ENCODE measurements around the gene LRRC4C.

DNA sequence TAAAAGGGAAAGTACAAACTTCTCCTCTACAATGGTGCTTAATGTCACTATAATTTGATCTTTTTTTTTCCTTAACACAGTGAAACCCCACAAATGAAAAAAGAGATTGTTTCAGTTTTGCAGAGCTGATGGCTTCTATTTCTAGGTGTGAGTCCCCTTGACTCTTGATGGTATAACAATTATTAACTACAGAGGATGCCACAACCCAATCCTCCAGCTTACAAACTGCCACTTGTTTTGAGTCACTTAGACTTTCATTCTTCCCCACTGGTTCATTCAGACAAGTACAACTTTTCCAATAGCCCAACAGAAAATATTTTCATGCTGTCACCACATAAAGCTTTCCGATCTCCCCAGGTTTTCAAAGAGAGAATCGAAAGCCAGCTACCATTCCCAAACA lies 812.2 kb downstream of the LRRC4C start:
- TF ChIP-seq CBFB (CRISPR knock-in tag; IDR thresholded peaks at IDR 0.05; ENCODE audit: low read depth) (no peak), NR3C1 (CRISPR knock-in tag; conservative IDR thresholded peaks at IDR 0.05; ENCODE audit: low read depth) (no peak), KAT7 (CRISPR knock-in tag; IDR thresholded peaks at IDR 0.05; ENCODE audit: borderline replicate concordance) (no peak), MYBL2 (CRISPR knock-in tag; IDR thresholded peaks at IDR 0.05) (no peak), ZNF423 (CRISPR knock-in tag; IDR thresholded peaks at IDR 0.05) (no peak), FOXJ3 (CRISPR knock-in tag; IDR thresholded peaks at IDR 0.05; ENCODE audit: borderline replicate concordance) (no peak), ZBTB21 (CRISPR knock-in tag; IDR thresholded peaks at IDR 0.05; ENCODE audit: borderline replicate concordance) (no peak), RORB (CRISPR knock-in tag; IDR thresholded peaks at IDR 0.05) (no peak)
- TF ChIP-seq, protein P1, sequence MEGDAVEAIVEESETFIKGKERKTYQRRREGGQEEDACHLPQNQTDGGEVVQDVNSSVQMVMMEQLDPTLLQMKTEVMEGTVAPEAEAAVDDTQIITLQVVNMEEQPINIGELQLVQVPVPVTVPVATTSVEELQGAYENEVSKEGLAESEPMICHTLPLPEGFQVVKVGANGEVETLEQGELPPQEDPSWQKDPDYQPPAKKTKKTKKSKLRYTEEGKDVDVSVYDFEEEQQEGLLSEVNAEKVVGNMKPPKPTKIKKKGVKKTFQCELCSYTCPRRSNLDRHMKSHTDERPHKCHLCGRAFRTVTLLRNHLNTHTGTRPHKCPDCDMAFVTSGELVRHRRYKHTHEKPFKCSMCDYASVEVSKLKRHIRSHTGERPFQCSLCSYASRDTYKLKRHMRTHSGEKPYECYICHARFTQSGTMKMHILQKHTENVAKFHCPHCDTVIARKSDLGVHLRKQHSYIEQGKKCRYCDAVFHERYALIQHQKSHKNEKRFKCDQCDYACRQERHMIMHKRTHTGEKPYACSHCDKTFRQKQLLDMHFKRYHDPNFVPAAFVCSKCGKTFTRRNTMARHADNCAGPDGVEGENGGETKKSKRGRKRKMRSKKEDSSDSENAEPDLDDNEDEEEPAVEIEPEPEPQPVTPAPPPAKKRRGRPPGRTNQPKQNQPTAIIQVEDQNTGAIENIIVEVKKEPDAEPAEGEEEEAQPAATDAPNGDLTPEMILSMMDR (IDR thresholded peaks at IDR 0.05) = no peak
- TF ChIP-seq, protein P2, sequence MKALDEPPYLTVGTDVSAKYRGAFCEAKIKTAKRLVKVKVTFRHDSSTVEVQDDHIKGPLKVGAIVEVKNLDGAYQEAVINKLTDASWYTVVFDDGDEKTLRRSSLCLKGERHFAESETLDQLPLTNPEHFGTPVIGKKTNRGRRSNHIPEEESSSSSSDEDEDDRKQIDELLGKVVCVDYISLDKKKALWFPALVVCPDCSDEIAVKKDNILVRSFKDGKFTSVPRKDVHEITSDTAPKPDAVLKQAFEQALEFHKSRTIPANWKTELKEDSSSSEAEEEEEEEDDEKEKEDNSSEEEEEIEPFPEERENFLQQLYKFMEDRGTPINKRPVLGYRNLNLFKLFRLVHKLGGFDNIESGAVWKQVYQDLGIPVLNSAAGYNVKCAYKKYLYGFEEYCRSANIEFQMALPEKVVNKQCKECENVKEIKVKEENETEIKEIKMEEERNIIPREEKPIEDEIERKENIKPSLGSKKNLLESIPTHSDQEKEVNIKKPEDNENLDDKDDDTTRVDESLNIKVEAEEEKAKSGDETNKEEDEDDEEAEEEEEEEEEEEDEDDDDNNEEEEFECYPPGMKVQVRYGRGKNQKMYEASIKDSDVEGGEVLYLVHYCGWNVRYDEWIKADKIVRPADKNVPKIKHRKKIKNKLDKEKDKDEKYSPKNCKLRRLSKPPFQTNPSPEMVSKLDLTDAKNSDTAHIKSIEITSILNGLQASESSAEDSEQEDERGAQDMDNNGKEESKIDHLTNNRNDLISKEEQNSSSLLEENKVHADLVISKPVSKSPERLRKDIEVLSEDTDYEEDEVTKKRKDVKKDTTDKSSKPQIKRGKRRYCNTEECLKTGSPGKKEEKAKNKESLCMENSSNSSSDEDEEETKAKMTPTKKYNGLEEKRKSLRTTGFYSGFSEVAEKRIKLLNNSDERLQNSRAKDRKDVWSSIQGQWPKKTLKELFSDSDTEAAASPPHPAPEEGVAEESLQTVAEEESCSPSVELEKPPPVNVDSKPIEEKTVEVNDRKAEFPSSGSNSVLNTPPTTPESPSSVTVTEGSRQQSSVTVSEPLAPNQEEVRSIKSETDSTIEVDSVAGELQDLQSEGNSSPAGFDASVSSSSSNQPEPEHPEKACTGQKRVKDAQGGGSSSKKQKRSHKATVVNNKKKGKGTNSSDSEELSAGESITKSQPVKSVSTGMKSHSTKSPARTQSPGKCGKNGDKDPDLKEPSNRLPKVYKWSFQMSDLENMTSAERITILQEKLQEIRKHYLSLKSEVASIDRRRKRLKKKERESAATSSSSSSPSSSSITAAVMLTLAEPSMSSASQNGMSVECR (CRISPR knock-in tag; IDR thresholded peaks at IDR 0.05; ENCODE audit: borderline replicate concordance) = no peak
- TF ChIP-seq, protein P3, sequence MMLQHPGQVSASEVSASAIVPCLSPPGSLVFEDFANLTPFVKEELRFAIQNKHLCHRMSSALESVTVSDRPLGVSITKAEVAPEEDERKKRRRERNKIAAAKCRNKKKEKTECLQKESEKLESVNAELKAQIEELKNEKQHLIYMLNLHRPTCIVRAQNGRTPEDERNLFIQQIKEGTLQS (CRISPR knock-in tag; conservative IDR thresholded peaks at IDR 0.05) = no peak
- TF ChIP-seq, protein P4, sequence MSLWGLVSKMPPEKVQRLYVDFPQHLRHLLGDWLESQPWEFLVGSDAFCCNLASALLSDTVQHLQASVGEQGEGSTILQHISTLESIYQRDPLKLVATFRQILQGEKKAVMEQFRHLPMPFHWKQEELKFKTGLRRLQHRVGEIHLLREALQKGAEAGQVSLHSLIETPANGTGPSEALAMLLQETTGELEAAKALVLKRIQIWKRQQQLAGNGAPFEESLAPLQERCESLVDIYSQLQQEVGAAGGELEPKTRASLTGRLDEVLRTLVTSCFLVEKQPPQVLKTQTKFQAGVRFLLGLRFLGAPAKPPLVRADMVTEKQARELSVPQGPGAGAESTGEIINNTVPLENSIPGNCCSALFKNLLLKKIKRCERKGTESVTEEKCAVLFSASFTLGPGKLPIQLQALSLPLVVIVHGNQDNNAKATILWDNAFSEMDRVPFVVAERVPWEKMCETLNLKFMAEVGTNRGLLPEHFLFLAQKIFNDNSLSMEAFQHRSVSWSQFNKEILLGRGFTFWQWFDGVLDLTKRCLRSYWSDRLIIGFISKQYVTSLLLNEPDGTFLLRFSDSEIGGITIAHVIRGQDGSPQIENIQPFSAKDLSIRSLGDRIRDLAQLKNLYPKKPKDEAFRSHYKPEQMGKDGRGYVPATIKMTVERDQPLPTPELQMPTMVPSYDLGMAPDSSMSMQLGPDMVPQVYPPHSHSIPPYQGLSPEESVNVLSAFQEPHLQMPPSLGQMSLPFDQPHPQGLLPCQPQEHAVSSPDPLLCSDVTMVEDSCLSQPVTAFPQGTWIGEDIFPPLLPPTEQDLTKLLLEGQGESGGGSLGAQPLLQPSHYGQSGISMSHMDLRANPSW (CRISPR knock-in tag; conservative IDR thresholded peaks at IDR 0.05; ENCODE audit: low read depth) = no peak
- TF ChIP-seq, protein P5, sequence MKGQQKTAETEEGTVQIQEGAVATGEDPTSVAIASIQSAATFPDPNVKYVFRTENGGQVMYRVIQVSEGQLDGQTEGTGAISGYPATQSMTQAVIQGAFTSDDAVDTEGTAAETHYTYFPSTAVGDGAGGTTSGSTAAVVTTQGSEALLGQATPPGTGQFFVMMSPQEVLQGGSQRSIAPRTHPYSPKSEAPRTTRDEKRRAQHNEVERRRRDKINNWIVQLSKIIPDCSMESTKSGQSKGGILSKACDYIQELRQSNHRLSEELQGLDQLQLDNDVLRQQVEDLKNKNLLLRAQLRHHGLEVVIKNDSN (CRISPR knock-in tag; IDR thresholded peaks at IDR 0.05) = no peak
